OCI-LY3 (cell line): ENCODE measurements around the gene KAT14.

Source experiments
- EZH2phosphoT487 ChIP-seq: fragments of 200-600 bp; shearing (Covaris generic); IDR thresholded peaks from 2 replicates; pipeline ENCODE4 v1.6.1; 2018; ENCODE audit warnings: antibody characterized with exemption, mixed run types, low read depth
- TF ChIP-seq, protein P1 (sequence below): fragments of 200-600, 300-600 bp; sonication (generic); IDR thresholded peaks from 2 replicates; pipeline ENCODE4 v1.5.1; 2014; ENCODE audit warnings: antibody characterized with exemption, low read length, low read depth

DNA sequence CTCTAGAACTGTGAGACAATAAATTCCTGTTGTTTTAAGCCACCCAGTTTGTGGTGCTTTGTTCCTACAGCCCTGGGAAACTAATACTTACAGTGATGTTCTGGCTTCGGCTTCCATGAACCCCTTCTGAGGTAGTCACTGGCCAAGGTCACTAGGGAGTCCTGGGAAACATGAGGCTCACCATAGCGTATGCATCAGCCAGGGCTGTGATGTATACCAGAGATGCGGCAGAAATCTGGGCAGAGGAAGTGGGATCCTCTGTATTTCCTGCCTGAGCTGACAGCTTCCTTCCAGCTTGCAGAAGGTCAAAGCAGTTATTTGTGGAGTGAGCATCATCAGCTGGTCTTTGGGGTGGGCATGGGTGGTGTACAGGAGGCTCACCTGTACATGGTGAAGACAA lies 27.9 kb downstream of the KAT14 start:
- TF ChIP-seq, protein P1, sequence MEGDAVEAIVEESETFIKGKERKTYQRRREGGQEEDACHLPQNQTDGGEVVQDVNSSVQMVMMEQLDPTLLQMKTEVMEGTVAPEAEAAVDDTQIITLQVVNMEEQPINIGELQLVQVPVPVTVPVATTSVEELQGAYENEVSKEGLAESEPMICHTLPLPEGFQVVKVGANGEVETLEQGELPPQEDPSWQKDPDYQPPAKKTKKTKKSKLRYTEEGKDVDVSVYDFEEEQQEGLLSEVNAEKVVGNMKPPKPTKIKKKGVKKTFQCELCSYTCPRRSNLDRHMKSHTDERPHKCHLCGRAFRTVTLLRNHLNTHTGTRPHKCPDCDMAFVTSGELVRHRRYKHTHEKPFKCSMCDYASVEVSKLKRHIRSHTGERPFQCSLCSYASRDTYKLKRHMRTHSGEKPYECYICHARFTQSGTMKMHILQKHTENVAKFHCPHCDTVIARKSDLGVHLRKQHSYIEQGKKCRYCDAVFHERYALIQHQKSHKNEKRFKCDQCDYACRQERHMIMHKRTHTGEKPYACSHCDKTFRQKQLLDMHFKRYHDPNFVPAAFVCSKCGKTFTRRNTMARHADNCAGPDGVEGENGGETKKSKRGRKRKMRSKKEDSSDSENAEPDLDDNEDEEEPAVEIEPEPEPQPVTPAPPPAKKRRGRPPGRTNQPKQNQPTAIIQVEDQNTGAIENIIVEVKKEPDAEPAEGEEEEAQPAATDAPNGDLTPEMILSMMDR: no peak
- TF ChIP-seq EZH2phosphoT487: no peak
